Activated naive CD4-positive, alpha-beta T cell treated with anti-CD3 and anti-CD28 coated beads, Interleukin-2, amount 50 U/mL, for 24 hours (primary cell): ENCODE data around the gene PLEKHG4B.
"Not testable (repeated sequence)": the region's sequence is repeated elsewhere in the genome, so short reads cannot be mapped to it uniquely, and the experiment has no call there.

ENCODE experiments used
- H3K27ac Mint-ChIP-seq: one replicate; pipeline ENCODE4 v1.8.0; 2021; ENCODE audit warnings: mild to moderate bottlenecking, mixed read lengths
- H3K27me3 Mint-ChIP-seq: one replicate; pipeline ENCODE4 v1.8.0; 2021; ENCODE audit warnings: mixed read lengths
- H3K36me3 Mint-ChIP-seq: one replicate; pipeline ENCODE4 v1.8.0; 2021; ENCODE audit warnings: mixed read lengths
- H3K4me1 Mint-ChIP-seq: one replicate; pipeline ENCODE4 v1.8.0; 2021; ENCODE audit warnings: mixed read lengths
- H3K4me3 Mint-ChIP-seq: one replicate; pipeline ENCODE4 v1.8.0; 2021; ENCODE audit warnings: mild to moderate bottlenecking, mixed read lengths
- H3K9me3 Mint-ChIP-seq: one replicate; pipeline ENCODE4 v1.8.0; 2021; ENCODE audit warnings: mixed read lengths

PLEKHG4B gene

GRCh38 chr5:189976-190365, 98.0 kb downstream of the PLEKHG4B start:
- Mint-ChIP-seq H3K27ac (peak overlapping the region; percentile 71), H3K4me3 (no peak overlapping the region), H3K36me3 (no peaks in the 10 kb centered on the region), H3K9me3 (no peaks in the 10 kb centered on the region), H3K4me1 (peaks cover 12% of the 10 kb centered on the region), H3K27me3 (peaks cover 1% of the 10 kb centered on the region)

GRCh38 chr5:190366-191035, 98.5 kb downstream of the PLEKHG4B start:
- Mint-ChIP-seq H3K9me3 (no peaks in the 10 kb centered on the region), H3K27me3 (peaks cover 1% of the 10 kb centered on the region), H3K36me3 (no peaks in the 10 kb centered on the region), H3K27ac (peak overlapping the region; percentile 71), H3K4me1 (peaks cover 12% of the 10 kb centered on the region), H3K4me3 (no peak overlapping the region)

- Mint-ChIP-seq H3K27me3 (peaks cover 1% of the 10 kb centered on the region), H3K36me3 (no peaks in the 10 kb centered on the region), H3K4me1 (peaks cover 12% of the 10 kb centered on the region), H3K4me3 (no peak within 1 kb of the TSS), H3K9me3 (no peaks in the 10 kb centered on the region), H3K27ac (no peak within 1 kb of the TSS)
These were observed 99.3 kb downstream of the PLEKHG4B start, which contains the start of gene LRRC14B for GRCh38 chr5:191036-191948. Gene LRRC14B, plus strand, starts transcription at chr5:191495. Its CDS starts 44 bp downstream, at chr5:191539.

GRCh38 chr5:191949-192690, 100.2 kb downstream of the PLEKHG4B start:
- no peaks in the 10 kb centered on the region for H3K9me3 Mint-ChIP-seq
- peaks cover 12% of the 10 kb centered on the region for H3K4me1 Mint-ChIP-seq
- H3K27ac Mint-ChIP-seq, result no peak overlapping the region
- no peak overlapping the region for H3K4me3 Mint-ChIP-seq
- no peaks in the 10 kb centered on the region for H3K36me3 Mint-ChIP-seq
- peaks cover 1% of the 10 kb centered on the region for H3K27me3 Mint-ChIP-seq

GRCh38 chr5:192691-192969, 100.7 kb downstream of the PLEKHG4B start:
- no peak overlapping the region for H3K4me3 Mint-ChIP-seq
- H3K4me1 Mint-ChIP-seq, result peaks cover 12% of the 10 kb centered on the region
- H3K9me3 Mint-ChIP-seq, result no peaks in the 10 kb centered on the region
- no peak overlapping the region for H3K27ac Mint-ChIP-seq
- peaks cover 1% of the 10 kb centered on the region for H3K27me3 Mint-ChIP-seq
- no peaks in the 10 kb centered on the region for H3K36me3 Mint-ChIP-seq

GRCh38 chr5:192970-193831, 101.2 kb downstream of the PLEKHG4B start:
- no peak overlapping the region for H3K27ac Mint-ChIP-seq
- H3K4me3 Mint-ChIP-seq, result no peak overlapping the region
- peaks cover 1% of the 10 kb centered on the region for H3K27me3 Mint-ChIP-seq
- no peaks in the 10 kb centered on the region for H3K36me3 Mint-ChIP-seq
- H3K9me3 Mint-ChIP-seq, result no peaks in the 10 kb centered on the region
- H3K4me1 Mint-ChIP-seq, result peaks cover 12% of the 10 kb centered on the region

GRCh38 chr5:194102-194501, 102.1 kb downstream of the PLEKHG4B start:
- Mint-ChIP-seq H3K9me3 (no peaks in the 10 kb centered on the region), H3K4me1 (peaks cover 6% of the 10 kb centered on the region), H3K4me3 (no peak overlapping the region)

GRCh38 chr5:194603-195209, 102.7 kb downstream of the PLEKHG4B start:
- no peak overlapping the region for H3K4me3 Mint-ChIP-seq

More at GRCh38 chr5:194102-194501, 102.1 kb downstream of the PLEKHG4B start:
- no peak overlapping the region for H3K27ac Mint-ChIP-seq
- peaks cover 1% of the 10 kb centered on the region for H3K27me3 Mint-ChIP-seq
- no peaks in the 10 kb centered on the region for H3K36me3 Mint-ChIP-seq

GRCh38 chr5:195401-196160, 103.6 kb downstream of the PLEKHG4B start:
- no peaks in the 10 kb centered on the region for H3K4me1 Mint-ChIP-seq
- no peak overlapping the region for H3K4me3 Mint-ChIP-seq
- no peaks in the 10 kb centered on the region for H3K27me3 Mint-ChIP-seq
- H3K9me3 Mint-ChIP-seq, result no peaks in the 10 kb centered on the region
- no peaks in the 10 kb centered on the region for H3K36me3 Mint-ChIP-seq
- H3K27ac Mint-ChIP-seq, result no peak overlapping the region

More at GRCh38 chr5:194603-195209, 102.7 kb downstream of the PLEKHG4B start:
- Mint-ChIP-seq H3K36me3 (no peaks in the 10 kb centered on the region), H3K4me1 (peaks cover 6% of the 10 kb centered on the region), H3K27ac (no peak overlapping the region), H3K9me3 (no peaks in the 10 kb centered on the region), H3K27me3 (peaks cover 1% of the 10 kb centered on the region)

- Mint-ChIP-seq H3K4me3 (no peak overlapping the region), H3K4me1 (no peaks in the 10 kb centered on the region), H3K27me3 (no peaks in the 10 kb centered on the region), H3K9me3 (no peaks in the 10 kb centered on the region), H3K36me3 (no peaks in the 10 kb centered on the region), H3K27ac (no peak overlapping the region)
These were observed 104.4 kb downstream of the PLEKHG4B start for GRCh38 chr5:196350-196749.

GRCh38 chr5:197031-197430, 105.1 kb downstream of the PLEKHG4B start:
- not testable (repeated sequence) for H3K27me3 Mint-ChIP-seq, H3K27ac Mint-ChIP-seq, H3K36me3 Mint-ChIP-seq, H3K4me3 Mint-ChIP-seq, H3K9me3 Mint-ChIP-seq, H3K4me1 Mint-ChIP-seq

GRCh38 chr5:197892-198489, 106.0 kb downstream of the PLEKHG4B start:
- no peak overlapping the region for H3K27ac Mint-ChIP-seq
- no peaks in the 10 kb centered on the region for H3K27me3 Mint-ChIP-seq
- H3K9me3 Mint-ChIP-seq, result no peaks in the 10 kb centered on the region
- H3K36me3 Mint-ChIP-seq, result no peaks in the 10 kb centered on the region
- no peaks in the 10 kb centered on the region for H3K4me1 Mint-ChIP-seq
- H3K4me3 Mint-ChIP-seq, result no peak overlapping the region

GRCh38 chr5:198516-199196, 106.7 kb downstream of the PLEKHG4B start:
- Mint-ChIP-seq H3K27ac (no peak overlapping the region), H3K27me3 (no peaks in the 10 kb centered on the region), H3K4me3 (no peak overlapping the region), H3K9me3 (no peaks in the 10 kb centered on the region), H3K36me3 (no peaks in the 10 kb centered on the region), H3K4me1 (no peaks in the 10 kb centered on the region)
